NCI-H1092 (cell line): ENCODE results near the gene CCDC187.

Source experiments
- DNase-seq: peaks from one replicate; lab custom pipeline; 2025; lab: John Stamatoyannopoulos, UW

Gene CCDC187

GRCh38 chr9:136204838-136205706, 98.8 kb downstream of the CCDC187 start, which contains the start of gene LHX3:
Gene LHX3 (minus strand): TSS chr9:136205128. CDS start chr9:136205012, 116 bp downstream.
- DNase-seq, result no peak

GRCh38 chr9:136204145-136204805, 99.6 kb downstream of the CCDC187 start:
- no peak for DNase-seq

GRCh38 chr9:136203408-136204144, 100.3 kb downstream of the CCDC187 start:
- DNase-seq, result no peak

- DNase-seq, result no peak
These were observed 101.2 kb downstream of the CCDC187 start for GRCh38 chr9:136202454-136203407.

GRCh38 chr9:136201609-136202453, 102.1 kb downstream of the CCDC187 start:
- no peak for DNase-seq

- DNase-seq, result no peak
These were observed 102.7 kb downstream of the CCDC187 start for GRCh38 chr9:136201174-136201573.

GRCh38 chr9:136200424-136200823, 103.5 kb downstream of the CCDC187 start:
- no peak for DNase-seq
